ENCODE data around the gene GADL1.

GADL1 gene

DNA sequence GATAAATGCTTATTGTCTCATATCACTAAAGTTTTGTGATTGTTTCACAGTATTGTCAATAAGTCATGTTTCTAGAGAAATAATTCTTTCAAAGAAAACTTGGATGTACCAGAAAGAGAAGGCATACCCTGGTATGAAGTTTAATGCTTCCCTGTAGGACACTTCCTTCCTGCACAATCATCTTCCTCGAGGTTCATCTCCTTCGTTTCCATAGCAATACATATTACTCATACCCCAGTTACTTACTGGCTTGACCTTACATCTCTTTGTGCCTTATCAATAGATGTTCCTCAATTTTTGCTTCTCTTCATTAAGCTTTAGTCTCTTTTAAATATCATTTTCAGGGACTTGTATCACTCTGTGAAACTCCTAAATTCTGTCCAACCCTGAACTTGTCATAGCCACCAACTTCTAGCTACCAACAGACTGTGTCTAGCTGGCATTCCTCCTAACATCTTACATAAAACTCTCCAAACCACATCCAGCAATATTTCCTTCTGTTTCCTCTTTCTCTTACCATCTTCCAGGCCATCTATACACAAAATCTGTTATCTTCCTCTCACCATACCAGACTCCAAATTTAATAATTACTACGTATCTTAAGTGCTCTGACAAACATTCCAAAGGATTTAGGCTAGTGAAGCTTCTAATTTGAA lies 134.3 kb downstream of the GADL1 start:
- no peak for DNase-seq (ENCODE audit: low read depth in 2 of 2)

DNA sequence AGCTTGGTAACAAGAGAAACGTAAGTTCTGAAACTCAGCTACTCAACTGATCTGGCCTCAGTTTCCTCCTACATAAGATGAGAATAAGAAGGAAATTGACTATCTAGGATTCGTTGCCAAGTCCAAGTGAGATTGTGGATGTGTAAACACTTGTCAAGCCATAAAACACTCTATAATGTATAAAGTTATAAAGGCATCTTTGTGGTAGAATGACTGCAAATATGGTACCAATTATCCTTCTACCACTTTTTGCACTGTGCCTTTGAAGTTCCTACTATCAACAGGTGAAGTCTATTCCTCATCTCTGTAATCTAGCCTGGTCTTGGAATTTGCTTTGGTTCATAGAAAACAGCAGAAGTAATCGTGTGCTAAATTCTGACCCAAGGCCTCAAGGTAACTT lies 138.2 kb downstream of the GADL1 start:
- no peak for DNase-seq (ENCODE audit: low read depth in 2 of 2)

DNA sequence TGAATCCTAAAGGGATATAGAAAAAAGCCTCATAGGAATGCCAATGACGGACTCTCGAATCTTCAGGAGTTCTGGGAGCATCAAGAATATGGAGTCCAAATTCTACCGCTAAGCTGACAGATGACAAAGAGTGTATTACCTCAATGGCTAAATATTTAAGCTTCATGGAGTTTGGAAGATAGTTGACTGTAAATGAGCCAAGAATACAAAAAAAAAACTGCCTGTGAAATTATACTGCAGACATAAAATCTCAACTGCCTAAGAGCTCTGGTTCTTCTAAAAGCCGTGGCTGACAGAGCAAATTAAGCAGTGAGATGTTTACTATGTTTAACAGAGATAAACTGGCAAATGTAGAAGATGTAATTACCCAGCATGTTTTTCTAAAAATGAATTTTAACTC lies 140.0 kb downstream of the GADL1 start:
- DNase-seq (ENCODE audit: low read depth in 2 of 2), result no peak

DNA sequence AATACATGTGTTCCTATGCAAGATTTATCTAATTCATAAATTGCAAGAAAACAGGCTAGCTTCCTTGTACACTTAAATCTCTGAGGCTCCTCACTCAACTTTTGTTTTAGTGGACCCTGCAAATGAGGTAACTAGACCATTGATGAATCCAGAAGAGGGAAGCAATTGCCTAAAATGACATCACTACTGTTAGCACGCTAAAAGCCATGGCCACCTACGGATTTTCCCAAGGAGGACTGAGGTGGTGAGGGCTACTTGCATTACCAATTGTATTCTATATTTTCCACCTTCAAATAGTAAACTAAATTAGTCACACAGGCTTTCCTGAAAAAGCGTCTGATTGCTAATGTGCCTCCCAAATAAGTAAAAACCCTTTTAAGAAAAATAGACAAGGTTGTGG lies 140.7 kb downstream of the GADL1 start:
- DNase-seq (ENCODE audit: low read depth in 2 of 2), result no peak

DNA sequence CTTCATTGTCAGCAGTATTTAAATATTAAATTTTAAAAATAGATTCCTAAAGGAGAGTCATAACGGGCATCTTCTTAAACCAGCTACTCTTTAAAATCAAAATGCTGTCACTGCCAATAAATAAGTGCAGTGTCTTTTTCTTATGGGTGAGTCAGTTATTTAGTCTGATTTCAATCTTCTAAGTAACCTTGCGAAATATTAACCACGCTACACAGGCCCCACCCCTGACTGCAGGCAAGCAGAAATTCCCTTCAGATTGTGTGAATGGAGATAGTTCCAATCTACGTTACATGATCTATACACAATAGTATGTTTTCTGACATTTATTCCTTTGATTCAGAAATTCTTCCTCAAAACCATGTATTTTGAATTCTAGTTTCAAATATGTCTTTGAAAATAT lies 141.5 kb downstream of the GADL1 start:
- no peak for DNase-seq (ENCODE audit: low read depth in 2 of 2)

DNA sequence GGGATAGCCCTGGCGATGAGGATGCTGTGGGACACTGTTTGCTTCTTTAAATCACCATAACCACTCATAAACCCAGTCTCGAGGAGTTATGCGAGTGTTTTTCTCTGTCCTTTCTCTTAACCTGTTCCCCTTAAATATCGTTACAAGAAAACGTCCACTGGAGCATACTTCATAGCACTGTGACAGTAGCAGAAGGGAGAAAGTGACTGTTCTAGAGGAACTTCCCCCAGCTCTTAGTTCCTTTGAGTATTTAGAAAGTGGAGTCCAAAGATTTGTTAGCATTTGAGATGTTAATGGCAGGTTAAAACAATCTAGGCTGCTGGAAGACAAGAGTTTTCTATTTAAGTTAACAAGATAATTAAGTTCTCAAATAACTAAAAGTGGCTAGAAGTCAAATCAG lies 142.0 kb downstream of the GADL1 start:
- no peak for DNase-seq (ENCODE audit: low read depth in 2 of 2)

DNA sequence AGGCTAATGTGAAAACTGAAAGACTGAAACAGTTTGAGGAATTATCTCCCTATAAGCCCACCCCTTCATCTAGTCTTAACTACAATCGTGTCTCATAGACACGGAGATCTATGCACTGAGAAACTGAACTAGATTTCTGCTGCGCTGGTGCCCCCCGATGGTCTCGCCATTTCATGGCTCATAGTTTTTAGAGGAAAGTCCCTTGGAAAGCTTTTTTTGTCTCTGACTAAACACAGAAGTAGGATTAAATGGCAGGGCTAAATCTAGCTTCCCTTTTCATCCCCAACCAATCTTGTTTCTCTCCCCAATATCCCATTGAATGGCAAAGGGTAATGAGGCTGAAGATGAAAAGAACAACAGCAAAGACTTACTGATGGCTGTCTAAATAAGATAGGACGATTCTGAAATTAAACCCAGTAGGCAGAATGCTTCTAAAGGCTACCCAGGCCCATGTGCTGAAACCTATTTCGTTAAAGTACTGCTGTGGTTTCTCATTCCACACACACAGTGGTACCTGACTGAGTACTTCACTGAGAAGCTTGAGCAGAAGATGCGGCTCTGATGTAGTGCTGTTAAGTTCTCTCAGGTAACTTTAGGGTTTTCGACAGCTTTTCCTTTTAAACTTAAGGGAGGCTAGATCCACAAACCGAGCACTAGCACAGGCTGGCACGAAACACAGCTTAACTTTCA lies 142.7 kb downstream of the GADL1 start:
- DNase-seq (ENCODE audit: low read depth in 2 of 2), result peak; percentile 47 to 50

DNA sequence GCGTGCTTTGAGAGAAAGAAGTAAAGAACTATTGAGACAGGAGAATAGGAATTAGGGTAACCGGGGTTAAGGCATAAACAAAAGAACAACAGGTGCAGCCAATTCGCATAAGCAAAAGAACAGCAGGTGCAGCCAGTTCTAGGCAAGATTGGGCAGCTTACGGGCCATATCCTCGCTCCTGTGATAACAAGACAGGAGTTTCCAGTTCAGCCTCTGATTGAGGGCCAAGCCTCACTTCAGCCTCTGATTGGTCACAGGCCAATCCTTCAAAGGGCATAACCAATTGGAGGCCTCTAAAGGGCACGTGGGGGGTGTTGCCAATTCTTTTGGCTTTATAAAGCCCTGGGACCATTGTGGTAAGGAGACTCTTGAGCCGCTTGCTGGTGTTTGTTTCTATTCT lies 143.5 kb downstream of the GADL1 start:
- no peak for DNase-seq (ENCODE audit: low read depth in 2 of 2)

DNA sequence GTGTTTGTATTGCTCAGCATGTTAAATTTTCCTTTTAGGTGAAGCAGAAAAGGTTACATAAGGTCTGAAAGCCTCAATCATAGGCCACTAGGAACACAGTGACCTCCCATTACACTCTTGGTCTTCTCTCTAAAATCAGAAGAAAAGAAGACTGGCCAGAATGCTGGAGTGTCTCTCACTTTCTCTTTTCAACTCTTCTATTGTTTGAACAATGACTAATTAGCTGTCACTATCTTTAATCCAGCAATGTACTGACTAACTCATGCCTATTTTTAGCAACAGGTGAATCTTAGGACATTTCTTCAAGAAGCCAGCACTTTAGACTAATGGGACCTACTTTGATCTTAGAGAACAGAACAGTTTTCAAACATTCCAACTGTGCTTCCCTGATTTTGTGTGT lies 145.2 kb downstream of the GADL1 start:
- DNase-seq (ENCODE audit: low read depth in 2 of 2), result no peak

DNA sequence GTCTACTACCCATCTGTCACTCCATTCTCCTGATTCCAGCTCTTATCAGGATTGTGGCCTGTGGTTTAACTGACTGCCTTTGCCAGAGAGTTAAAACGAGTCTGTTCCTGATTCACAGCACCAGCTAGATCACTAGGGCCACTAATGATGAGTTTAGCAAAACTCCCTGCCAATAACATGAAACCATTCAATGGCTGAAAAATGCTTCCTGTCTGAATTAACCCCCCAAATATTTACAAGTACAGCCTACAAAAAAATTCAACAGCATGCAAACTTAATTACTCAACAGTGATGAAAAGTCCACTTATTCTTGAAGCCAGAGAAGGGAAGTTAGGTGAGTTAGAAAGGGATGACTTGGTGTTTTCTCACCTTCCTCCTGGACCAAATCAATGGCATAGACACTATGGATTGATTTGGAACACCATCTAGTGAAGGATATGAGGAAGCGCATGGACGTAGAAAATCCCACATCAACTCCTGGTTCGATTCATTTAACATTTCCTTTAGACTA lies 146.6 kb downstream of the GADL1 start:
- no peak for DNase-seq (ENCODE audit: low read depth in 2 of 2)

DNA sequence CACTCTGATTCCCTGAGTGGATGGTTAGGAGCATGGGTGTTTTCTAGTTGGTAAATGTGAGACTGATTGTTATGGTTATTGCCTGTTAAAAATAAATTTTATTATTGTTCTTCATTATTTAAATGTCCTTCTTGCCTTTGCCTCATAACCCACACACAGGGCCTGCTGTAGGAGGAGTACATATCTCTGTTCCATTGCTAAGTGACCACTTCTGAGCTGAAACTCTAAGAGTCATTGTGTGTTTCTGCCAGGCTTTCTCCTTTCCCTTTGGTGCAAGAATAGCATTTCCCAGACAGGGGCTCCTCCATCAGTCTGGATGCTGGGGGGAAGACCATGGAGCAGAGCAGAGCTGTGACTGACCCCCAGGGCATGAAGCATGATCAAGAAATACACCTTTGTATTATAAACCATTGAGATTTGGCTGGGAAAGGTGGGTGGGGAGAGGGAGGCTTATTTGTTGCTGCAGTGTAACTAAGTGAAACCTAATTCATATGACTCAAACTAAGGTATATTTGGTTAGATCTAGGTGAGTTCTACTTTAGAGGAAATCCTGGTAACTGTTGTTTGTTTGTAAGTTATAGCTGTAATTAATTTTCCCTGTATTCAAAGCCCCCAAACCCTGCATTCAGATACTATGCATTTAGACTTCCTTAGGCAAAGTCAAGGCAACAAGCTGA lies 150.7 kb downstream of the GADL1 start:
- DNase-seq (ENCODE audit: low read depth in 2 of 2), result no peak

DNA sequence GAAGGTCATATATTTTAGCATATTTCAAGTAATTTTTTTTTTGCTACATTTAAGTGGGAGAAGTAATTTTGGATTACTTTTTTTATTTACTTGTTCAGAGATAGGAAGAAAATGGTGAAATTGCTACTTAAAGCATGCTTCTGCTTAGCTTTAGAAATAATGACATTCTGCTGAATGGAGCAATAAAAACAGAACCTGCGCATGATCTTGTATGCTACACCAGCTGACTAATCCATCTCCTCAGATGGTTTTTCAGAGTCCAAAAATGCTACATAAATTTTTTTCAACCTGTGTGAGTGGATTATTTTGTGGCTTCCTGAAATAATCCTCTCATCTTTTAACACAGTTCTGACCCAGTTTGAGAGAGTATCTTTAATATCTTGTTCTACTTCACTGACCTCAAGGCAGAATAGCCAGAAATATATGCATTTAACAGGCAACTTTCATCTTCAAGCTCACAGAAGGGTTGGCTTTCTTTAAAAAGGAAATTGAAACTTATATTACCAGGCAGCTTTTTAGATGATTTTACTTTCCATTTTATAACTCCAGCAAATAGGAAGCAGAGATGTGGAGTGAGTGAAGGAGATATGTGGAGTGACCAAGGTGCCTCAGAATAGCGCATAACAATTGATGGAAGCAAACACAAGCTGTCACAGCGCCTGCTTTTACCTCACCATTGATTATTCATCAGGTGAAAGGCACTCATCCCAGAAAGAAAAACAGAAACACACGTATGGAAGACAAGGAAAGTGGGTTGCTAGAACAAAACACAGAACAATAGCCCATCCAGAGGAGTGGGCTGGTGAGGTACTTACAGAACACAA lies 151.5 kb downstream of the GADL1 start:
- DNase-seq (ENCODE audit: low read depth in 2 of 2), result no peak

DNA sequence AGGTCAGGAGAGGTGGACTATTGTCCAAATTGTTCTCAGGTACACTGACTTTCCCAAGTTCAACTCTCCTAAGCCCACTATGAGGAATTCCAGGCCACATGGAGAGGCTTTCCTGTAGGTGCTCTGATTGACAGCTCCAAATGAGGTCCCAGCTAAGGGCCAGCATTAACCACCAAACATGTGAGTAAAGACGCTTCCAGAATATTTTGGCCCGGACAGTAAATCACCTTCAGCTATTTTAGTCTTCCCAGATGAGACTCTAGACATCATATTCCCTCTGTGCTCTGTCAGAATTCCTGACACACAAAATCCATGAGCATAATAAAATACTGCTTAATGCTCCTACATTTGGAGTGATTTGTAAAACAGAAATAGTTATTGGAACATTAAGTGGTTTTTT lies 152.6 kb downstream of the GADL1 start:
- DNase-seq (ENCODE audit: low read depth in 2 of 2), result no peak

DNA sequence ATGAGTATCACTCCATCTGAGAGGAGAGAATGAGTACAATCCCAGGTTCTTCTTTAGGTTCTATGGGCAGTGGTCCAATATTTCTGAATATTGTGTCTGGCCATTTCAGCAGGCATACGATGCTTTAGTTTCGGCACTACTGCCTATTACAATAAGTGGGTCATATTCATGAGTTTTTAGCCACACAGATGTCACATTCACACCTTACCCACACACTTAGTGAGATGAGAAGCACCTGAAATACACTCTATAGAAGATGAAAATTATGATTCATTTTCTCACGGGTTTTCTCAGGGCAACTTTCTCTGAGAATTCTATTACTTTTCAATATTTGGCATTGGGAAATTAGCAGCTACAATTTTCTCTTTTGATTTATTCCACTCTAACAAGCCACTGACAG lies 155.9 kb downstream of the GADL1 start:
- no peak for DNase-seq (ENCODE audit: low read depth in 2 of 2)

DNA sequence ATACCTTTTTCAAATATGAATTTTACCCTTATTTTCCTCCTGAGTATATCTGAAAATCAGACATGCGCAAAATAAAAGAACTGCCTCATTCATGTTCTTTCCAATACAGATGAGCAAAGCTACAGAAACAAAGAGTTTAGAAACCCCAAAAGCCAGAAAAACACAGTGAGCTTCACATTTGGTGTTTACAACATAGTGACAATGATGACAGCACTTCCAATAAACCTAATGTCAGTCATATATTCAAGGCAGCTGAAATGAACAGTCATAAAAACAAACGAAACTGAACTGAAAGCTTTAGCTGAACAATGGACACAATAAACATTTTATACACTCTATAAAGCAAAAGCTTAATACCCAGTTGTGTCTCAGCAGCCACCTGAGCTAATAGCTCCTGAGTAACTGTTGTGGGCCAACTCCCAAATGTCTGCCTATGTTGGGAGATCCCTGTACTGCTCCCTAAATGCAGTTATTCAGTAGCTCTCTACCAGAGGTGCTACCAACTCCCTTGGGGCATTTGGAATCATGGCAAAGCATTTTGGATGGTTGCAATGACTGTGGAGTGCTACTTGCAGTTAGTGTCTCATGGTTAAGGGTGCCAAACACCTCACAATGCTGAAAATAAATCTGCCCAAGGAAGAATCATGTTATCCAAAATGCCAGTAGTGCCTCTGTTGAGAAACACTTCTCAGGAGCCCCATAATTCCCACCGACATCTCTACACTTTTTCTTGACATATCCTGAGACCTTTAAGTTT lies 156.5 kb downstream of the GADL1 start:
- no peak for DNase-seq (ENCODE audit: low read depth in 2 of 2)

DNA sequence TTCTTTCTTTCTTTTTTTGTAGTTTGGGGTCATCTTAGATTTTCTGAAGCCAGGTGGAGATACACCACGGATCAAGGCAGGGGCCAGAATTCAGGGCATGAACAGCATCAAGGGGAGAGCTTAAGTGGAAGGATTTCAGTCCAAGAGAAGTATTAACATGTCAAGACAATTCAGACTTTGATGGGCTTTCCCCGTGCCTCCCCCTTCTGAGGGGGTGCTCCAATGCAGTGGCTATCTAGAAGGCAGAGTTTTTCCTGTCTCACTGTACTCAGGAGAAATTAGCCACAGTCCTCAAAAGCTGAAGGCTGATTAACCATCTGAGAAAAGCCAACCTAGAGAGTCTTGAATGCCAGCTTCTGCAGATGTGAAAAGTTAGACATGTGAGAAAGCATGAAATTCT lies 160.8 kb downstream of the GADL1 start:
- DNase-seq (ENCODE audit: low read depth in 2 of 2), result no peak

DNA sequence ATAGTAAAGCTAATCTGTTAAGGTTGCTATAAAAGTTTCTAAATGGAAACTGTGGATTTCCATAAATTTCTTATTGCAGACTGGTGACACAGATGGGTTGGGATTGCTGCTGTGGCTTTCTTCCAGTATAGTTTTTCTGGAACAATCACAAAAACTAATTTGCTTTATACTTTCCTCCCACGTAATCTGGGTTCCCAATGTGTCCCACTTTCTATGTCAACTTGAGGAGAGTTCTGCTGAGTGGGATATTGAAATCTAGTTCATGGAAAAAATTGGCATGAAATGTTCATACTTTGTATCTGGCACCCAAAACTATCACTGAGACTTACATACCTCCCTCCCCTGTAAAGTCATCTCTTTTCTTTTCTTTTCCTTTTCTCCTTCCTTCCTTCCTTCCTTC lies 161.3 kb downstream of the GADL1 start:
- DNase-seq (ENCODE audit: low read depth in 2 of 2), result no peak

DNA sequence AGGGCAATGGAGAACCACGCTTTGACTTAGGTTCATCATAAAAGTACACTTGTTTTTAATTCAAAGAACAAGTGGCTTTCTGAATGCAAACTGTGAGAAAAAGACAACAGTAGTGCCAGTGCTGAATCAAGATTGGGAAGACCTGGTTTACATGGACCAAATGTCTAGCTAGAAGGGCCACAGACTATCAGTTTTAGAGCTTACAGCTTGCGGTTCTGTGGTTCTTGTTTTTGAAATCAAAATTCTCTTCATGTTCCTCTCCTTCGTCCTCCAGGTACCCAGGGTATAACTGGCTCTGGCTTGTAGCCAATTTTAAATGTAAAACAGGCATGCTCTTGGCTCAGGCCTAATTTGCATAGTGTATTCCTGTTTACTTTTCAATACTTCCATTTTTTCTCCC lies 163.5 kb downstream of the GADL1 start:
- no peak for DNase-seq (ENCODE audit: low read depth in 2 of 2)

DNA sequence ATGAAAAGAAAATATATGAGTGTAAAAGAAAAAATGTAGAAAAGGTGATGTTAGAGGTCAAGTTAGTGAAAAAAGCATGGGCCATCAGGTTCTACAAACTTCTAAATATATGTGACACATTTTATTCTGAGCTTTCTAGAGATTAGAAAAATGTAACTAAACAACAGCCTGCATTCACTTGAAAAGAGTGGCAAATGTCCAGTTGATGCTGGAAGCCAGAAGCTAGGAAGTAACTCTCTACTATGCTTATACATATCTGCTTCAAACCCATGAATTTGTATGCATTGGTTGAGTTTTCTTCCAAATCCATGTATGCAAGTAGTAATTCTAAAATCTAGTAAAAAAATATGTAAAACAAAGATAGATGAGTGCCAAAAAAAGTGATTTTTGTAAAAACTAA lies 164.5 kb downstream of the GADL1 start:
- DNase-seq (ENCODE audit: low read depth in 2 of 2), result no peak

DNA sequence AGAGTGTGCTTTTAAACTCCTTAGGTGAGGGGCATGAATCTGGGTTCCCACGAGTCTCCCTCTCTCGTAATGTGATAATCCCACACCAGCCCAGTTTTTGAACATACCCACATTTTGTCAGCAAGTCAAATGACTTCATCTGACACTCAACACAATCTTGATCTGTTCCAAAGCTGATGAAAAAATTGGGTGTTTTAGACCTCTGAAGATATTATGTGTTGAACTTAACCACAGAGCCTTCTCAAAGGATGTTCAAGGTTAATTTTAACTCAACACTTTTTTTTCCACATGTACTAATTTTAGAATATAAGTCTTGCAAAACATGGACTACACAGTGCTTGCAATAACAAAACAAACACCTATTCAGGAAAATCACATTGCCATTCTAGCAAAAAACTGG lies 164.9 kb downstream of the GADL1 start:
- DNase-seq (ENCODE audit: low read depth in 2 of 2), result no peak

DNA sequence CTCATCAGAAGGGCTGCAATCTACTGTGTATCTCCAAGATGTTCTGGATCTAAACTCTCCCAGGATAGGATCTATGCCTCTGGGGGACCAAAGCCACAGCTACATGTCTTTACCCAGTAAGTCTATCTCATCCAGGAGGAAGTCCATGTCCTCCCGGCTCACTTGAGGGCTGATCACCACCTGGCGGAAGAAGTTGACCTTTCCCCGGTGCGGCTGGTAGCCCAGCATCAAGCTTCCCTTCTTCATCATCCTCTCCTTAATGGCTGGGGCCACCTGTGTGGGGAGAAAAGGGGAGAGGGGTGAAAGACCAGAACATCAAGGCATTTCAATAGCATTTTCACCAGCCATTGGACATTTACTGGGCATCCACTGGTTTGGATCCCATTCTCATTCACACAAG lies 166.3 kb downstream of the GADL1 start:
- no peak for DNase-seq (ENCODE audit: low read depth in 2 of 2)

DNA sequence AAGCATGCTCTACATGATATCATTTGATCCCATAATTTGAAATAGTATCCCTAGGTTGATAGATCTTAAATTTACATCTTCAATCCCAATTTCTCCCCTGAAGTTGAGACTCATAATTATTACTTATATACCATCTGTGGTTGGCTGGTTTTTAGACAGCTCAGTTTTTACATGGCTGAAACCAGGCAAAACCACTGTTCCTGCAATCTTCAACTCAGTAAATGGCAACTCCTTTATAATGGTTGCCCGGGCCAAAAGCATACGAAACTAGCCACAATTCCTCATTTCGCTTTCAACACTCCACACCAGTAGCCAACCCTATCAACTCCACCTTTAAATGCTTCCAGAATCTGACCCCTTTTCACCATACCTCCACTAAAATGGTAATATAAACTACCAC lies 169.6 kb downstream of the GADL1 start:
- no peak for DNase-seq (ENCODE audit: low read depth in 2 of 2)
